ENCODE results near the gene TSPYL6. TPM values are rescaled to one million over a fixed set of nuclear protein-coding genes. Genes with fewer than 3 reads are reported as not detected.

TSPYL6 gene
- total and polyA plus RNA-seq, 2 of the 4 experiments (the other 2 are of a cell fraction): not detected

- ChIA-PET CTCF (interaction anchor here (0.6 to 1.1 kb wide), 3 partner anchors 13 to 126 kb away, joined by 3 read pairs; no protein-coding TSS in a partner anchor), POLR2A (ENCODE audit: unreplicated experiment) (no interaction called here)
- Histone ChIP-seq H3K9me1 (ENCODE audit: insufficient read depth, low read length) (no peaks in the 10 kb centered on the region), H2BK20ac (ENCODE audit: low read depth, low read length) (peak overlapping the region; percentile 69; the same call in 1 of the 2 replicates), H4K5ac (ENCODE audit: low read depth, low read length) (no peak overlapping the region), H3K23ac (ENCODE audit: low read depth, low read length) (no peak overlapping the region), H2BK120ac (ENCODE audit: low read depth, low read length) (peak overlapping the region; percentile 10; the same call in 1 of the 2 replicates), H2BK5ac (ENCODE audit: low read depth, low read length, poor library complexity, severe bottlenecking) (peak overlapping the region; percentile 29), H3K4me2 (ENCODE audit: low read depth, low read length) (no peak overlapping the region), H3K27me3 (ENCODE audit: control insufficient read depth, insufficient read depth, low read length) (no peaks in the 10 kb centered on the region), H3K4me3 (ENCODE audit: insufficient read depth, low read depth, low read length) (no peak overlapping the region), H3K18ac (ENCODE audit: low read depth, low read length) (peak overlapping the region; percentile 65; the same call in 1 of the 2 replicates), H3K4ac (ENCODE audit: low read depth, low read length) (peak overlapping the region; percentile 38; the same call in 1 of the 2 replicates), H3K27ac (ENCODE audit: insufficient read depth, low read length) (no peak overlapping the region), H4K91ac (ENCODE audit: insufficient read depth, low read depth, low read length) (peak overlapping the region; percentile 8; the same call in 1 of the 2 replicates), H2AK9ac (replicated peaks; ENCODE audit: low read depth, low read length, poor library complexity) (no peak overlapping the region), H3K79me1 (ENCODE audit: low read depth in 1 of 2, low read length in 2 of 2) (no peaks in the 10 kb centered on the region), H3K9ac (ENCODE audit: low read depth, low read length) (no peak overlapping the region), H2AK5ac (ENCODE audit: low read depth, low read length) (peak overlapping the region; percentile 20), H4K20me1 (ENCODE audit: insufficient read depth, low read length) (no peaks in the 10 kb centered on the region), H3K56ac (ENCODE audit: extremely low read depth, insufficient read depth, low read length) (no peak overlapping the region), H4K8ac (ENCODE audit: low read depth in 2 of 2, low read length in 2 of 2) (no peak overlapping the region; a peak in 1 of 4 replicates), H3K4me1 (ENCODE audit: control insufficient read depth, insufficient read depth, low read length) (peaks cover 6% of the 10 kb centered on the region; the same call in 1 of the 2 replicates), H3K14ac (replicated peaks; ENCODE audit: low read depth, low read length) (no peak overlapping the region), H2BK15ac (ENCODE audit: low read depth, low read length) (0 out of 3 replicates have a peak overlapping the region, but pooled peaks have one; percentile 44), H3K9me3 (ENCODE audit: control insufficient read depth, insufficient read depth, low read length) (peaks cover 2% of the 10 kb centered on the region; the same call in 1 of the 2 replicates), H3K36me3 (ENCODE audit: control insufficient read depth, insufficient read depth, low read length) (no peaks in the 10 kb centered on the region), H2AFZ (replicated peaks; ENCODE audit: low read length, poor library complexity) (no peak overlapping the region)
- BruUV-seq (replicated peaks): no TSS peak
- ATAC-seq (ENCODE audit: low read depth) (no peak), DNase-seq (no peak)
- dilution Hi-C loops (cut with HindIII; ENCODE audit: low sequenced_read_pairs, unreplicated experiment) (no loop called here), in situ Hi-C loops (cut with MboI; ENCODE audit: low sequenced_read_pairs) (no loop called here), intact Hi-C loops (cut with micrococcal nuclease) (loop anchor here (5.0 to 10.0 kb wide), 2 partner anchors 248 to 315 kb away; partner anchors contain the start of gene SPTBN1)
- WGBS, 2 experiments (ENCODE audit: extremely low coverage in 2 of 2, insufficient read length in 1 of 2): no CpG with 5 or more reads among the region's 3 CpGs
- TF ChIP-seq RCOR1 (IDR thresholded peaks at IDR 0.05; ENCODE audit: insufficient replicate concordance, low read length) (no peak), CEBPB (IDR thresholded peaks at IDR 0.05; ENCODE audit: low read depth, low read length) (no peak), MAZ (IDR thresholded peaks at IDR 0.05; ENCODE audit: borderline replicate concordance, low read depth, low read length) (no peak), RAD21 (IDR thresholded peaks at IDR 0.05; ENCODE audit: low read length) (no peak), NFE2L2 (IDR thresholded peaks at IDR 0.05; ENCODE audit: low read depth, low read length) (no peak), USF2 (IDR thresholded peaks at IDR 0.05; ENCODE audit: low read depth, low read length) (no peak), RFX5 (IDR thresholded peaks at IDR 0.05; ENCODE audit: low read depth, low read length) (no peak), POLR2A (IDR thresholded peaks at IDR 0.05; ENCODE audit: low read depth, low read length) (no peak), ELK1 (IDR thresholded peaks at IDR 0.05; ENCODE audit: borderline replicate concordance, low read depth, low read length) (no peak), MXI1 (IDR thresholded peaks at IDR 0.05; ENCODE audit: borderline replicate concordance, low read depth, low read length) (no peak), CTCF (conservative IDR thresholded peaks at IDR 0.05; ENCODE audit: low read depth, low read length) (no peak), MAFK (IDR thresholded peaks at IDR 0.05; ENCODE audit: low read depth, low read length) (no peak), CHD1 (IDR thresholded peaks at IDR 0.05; ENCODE audit: low read depth, low read length) (no peak), FOS (IDR thresholded peaks at IDR 0.05; ENCODE audit: low read depth, low read length) (no peak), SMC3 (IDR thresholded peaks at IDR 0.05; ENCODE audit: low read depth, low read length) (no peak), BHLHE40 (IDR thresholded peaks at IDR 0.05; ENCODE audit: low read depth, low read length) (no peak)
Measured at GRCh38 chr2:54209379-54209778, 46.6 kb downstream of the TSPYL6 start.

Measured in IMR-90 (cell line).